Coronary artery (tissue), 2 donors: ENCODE results near the gene KHDC4.

Source experiments
- DNase-seq: peaks from one replicate; pipeline ENCODE4 v3.0.0-alpha.2; 2017; ENCODE audit warnings: low spot score
- H3K27ac ChIP-seq, 2 donors: fragments of 200-600 bp; sonication (generic); one replicate each; pipeline ENCODE4 v1.5.1; 2016 to 2019
- H3K4me3 ChIP-seq: fragments of 200-600 bp; sonication (generic); 2 replicates; pipeline ENCODE4 v1.5.1; 2016; ENCODE audit warnings: mild to moderate bottlenecking, moderate library complexity
- TF ChIP-seq, protein P1 (sequence below): fragments of 200-600 bp; sonication (generic); IDR thresholded peaks from one replicate; pipeline ENCODE4 v1.5.1; 2019; ENCODE audit warnings: antibody characterized with exemption

The KHDC4 gene

DNA sequence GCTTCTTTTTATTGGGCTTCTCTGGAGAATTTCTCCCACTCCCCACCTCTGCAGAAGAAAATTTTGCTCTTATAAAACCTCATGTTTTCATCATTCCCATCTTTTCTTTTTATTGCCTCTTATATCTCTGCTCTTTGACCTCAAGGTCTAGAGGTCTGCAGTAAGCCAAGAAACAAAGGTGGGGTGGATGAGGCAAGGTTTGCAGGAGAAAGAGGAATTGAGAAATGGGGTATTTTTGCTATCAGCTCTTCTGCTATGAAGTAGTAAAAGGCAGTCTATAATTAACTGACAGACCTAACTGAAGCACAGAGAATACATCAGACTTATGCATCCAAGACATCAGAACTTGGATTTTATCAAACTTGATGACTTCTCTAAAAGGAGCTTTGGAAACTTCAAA is 52.0 kb downstream of the KHDC4 start:
- TF ChIP-seq, protein P1, sequence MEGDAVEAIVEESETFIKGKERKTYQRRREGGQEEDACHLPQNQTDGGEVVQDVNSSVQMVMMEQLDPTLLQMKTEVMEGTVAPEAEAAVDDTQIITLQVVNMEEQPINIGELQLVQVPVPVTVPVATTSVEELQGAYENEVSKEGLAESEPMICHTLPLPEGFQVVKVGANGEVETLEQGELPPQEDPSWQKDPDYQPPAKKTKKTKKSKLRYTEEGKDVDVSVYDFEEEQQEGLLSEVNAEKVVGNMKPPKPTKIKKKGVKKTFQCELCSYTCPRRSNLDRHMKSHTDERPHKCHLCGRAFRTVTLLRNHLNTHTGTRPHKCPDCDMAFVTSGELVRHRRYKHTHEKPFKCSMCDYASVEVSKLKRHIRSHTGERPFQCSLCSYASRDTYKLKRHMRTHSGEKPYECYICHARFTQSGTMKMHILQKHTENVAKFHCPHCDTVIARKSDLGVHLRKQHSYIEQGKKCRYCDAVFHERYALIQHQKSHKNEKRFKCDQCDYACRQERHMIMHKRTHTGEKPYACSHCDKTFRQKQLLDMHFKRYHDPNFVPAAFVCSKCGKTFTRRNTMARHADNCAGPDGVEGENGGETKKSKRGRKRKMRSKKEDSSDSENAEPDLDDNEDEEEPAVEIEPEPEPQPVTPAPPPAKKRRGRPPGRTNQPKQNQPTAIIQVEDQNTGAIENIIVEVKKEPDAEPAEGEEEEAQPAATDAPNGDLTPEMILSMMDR: no peak
- Histone ChIP-seq H3K4me3 (no peak overlapping the region), H3K27ac (no peak overlapping the region)
- no peak for DNase-seq

DNA sequence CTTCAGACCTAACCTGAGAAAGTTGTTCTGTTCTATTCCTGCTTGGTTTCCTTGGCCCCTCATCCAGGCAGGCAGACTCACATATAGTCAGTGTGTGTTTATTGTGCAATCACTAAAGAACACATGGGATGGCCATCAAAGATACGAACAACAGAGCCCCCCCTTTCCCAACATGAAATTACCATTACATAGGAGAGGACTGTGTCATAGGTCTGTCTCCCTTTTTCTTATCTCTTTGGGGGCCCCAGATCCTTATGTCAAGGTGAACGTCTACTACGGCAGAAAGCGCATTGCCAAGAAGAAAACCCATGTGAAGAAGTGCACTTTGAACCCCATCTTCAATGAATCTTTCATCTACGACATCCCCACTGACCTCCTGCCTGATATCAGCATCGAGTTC is 53.3 kb downstream of the KHDC4 start:
- no peak overlapping the region for H3K27ac ChIP-seq
- TF ChIP-seq, protein P1: no peak
- H3K4me3 ChIP-seq: no peak overlapping the region
- no peak for DNase-seq

DNA sequence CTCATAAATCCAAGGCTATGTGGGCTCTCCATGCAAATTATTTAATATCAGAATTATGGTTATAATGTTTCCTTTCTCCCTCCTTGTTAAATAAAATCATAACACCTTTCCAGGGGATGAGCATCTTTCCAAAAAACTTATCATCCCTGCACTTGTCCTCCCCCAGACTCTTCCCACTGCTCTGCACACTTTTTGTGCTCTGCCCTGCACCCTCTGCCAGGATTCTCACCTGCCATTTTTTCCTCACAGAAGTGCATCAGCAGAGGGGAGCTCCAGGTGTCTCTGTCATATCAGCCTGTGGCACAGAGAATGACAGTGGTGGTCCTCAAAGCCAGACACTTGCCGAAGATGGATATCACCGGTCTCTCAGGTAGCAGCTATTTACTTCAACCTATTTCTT is 54.0 kb downstream of the KHDC4 start:
- no peak overlapping the region for H3K27ac ChIP-seq
- TF ChIP-seq, protein P1: no peak
- DNase-seq: no peak
- H3K4me3 ChIP-seq: no peak overlapping the region

DNA sequence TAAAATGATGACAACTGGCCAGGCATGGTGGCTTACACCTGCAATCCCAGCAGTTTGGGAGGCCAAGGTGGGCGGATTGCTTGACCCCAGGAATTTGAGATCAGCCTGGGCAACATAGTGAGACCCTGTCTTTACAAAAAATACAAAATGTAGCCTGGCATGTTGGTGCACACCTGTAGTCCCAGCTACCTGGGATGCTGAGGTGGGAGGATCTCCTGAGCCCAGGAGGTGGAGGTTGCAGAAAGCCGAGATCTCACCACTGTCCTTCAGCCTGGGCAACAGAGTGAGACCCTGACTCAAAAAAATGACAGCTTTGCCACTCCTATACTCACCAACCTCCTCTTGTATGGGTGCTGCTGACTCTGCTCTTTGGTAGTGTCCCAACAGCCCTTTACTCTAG is 56.3 kb downstream of the KHDC4 start:
- Histone ChIP-seq H3K4me3 (no peak overlapping the region), H3K27ac (no peak overlapping the region)
- DNase-seq: no peak
- TF ChIP-seq, protein P1: no peak

DNA sequence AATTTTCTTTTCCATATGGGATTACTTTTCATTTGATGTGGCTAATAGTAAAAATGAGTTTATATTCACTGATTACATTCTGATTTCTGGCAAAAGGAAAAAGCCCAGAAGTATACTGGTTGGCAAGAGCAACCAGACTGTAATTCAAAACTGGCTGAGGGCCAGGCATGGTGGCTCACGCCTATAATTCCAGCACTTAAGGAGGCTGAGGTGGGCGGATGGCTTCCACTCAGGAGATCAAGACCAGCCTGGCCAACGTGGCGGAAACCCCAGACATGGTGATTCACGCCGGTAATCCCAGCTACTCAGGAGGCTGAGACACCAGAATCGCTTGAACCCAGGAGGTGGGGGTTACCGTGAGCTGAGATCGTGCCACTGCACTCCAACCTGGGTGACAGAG is 60.4 kb downstream of the KHDC4 start:
- TF ChIP-seq, protein P1: no peak
- H3K4me3 ChIP-seq: no peak overlapping the region
- no peak for DNase-seq
- H3K27ac ChIP-seq: no peak overlapping the region

DNA sequence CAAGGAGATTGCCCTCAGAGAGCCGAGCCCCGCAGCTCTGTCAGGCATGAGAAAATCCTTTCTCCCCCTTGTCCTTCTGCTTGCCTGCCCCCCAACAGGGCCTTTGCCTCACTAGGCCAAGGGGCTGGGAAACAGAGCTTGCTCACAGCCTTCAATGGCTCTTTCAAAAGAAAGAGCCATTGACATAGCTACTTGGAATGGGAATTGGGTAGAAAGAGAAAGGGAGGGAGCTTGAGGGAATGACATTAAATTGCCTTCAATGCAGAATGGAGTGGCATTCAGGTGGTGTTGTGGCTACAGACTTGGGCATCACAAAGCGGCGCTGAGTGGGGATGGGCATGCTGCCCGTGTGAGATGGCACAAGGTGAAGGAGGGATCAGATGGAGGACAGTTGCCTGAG is 61.7 kb downstream of the KHDC4 start:
- Histone ChIP-seq H3K4me3 (no peak overlapping the region), H3K27ac (peak overlapping the region in 1 of 2 donors; percentile 1)

DNA sequence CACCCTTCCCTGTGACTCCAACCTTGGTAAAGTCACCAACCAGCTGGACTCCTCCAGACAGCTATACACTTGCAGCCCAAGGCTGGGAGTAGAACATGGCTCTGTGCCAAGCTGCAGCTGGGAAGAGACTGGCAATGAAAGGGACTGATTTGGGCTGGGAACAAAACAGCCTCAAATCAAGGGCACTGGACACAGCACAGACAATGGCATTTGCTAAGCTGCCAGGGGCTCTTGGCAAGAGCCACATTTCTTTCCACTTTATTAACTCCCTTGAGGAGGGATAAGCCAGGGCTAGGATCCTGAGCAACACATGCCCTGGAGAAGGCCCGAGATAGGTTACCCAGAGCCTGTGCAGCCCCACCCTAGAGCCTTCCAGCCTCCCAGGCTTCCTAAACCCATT is 62.8 kb downstream of the KHDC4 start:
- TF ChIP-seq, protein P1: no peak
- Histone ChIP-seq H3K4me3 (no peak overlapping the region), H3K27ac (peak overlapping the region in 1 of 2 donors; percentile 29)
- DNase-seq: no peak

More for the DNA sequence above, 61.7 kb downstream of the KHDC4 start:
- no peak for DNase-seq
- TF ChIP-seq, protein P1: no peak
